ENCODE data around the gene TAS2R19. TPM values are rescaled to one million over a fixed set of nuclear protein-coding genes. Genes with fewer than 3 reads are reported as not detected.

The TAS2R19 gene
- total RNA-seq, 2 experiments from 2014 or later = 2.9 to 3.2 TPM

GRCh38 chr12:10989107-10989506, 33.3 kb downstream of the TAS2R19 start:
- no peak for DNase-seq (ENCODE audit: low spot score)
- intact Hi-C loops (cut with micrococcal nuclease; ENCODE audit: unreplicated experiment) = no loop called here
- H3K79me2 ChIP-seq (ENCODE audit: insufficient read depth, low read depth, low read length) = no peaks in the 10 kb centered on the region
- no peak overlapping the region for H2AFZ ChIP-seq (ENCODE audit: low read length)
- H3K9me3 ChIP-seq (ENCODE audit: low read length) = no peaks in the 10 kb centered on the region
- TF ChIP-seq EZH2phosphoT487 (IDR thresholded peaks at IDR 0.05; ENCODE audit: borderline replicate concordance, low read depth, low read length) = no peak
- TF ChIP-seq, protein P1, sequence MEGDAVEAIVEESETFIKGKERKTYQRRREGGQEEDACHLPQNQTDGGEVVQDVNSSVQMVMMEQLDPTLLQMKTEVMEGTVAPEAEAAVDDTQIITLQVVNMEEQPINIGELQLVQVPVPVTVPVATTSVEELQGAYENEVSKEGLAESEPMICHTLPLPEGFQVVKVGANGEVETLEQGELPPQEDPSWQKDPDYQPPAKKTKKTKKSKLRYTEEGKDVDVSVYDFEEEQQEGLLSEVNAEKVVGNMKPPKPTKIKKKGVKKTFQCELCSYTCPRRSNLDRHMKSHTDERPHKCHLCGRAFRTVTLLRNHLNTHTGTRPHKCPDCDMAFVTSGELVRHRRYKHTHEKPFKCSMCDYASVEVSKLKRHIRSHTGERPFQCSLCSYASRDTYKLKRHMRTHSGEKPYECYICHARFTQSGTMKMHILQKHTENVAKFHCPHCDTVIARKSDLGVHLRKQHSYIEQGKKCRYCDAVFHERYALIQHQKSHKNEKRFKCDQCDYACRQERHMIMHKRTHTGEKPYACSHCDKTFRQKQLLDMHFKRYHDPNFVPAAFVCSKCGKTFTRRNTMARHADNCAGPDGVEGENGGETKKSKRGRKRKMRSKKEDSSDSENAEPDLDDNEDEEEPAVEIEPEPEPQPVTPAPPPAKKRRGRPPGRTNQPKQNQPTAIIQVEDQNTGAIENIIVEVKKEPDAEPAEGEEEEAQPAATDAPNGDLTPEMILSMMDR (conservative IDR thresholded peaks at IDR 0.05; ENCODE audit: low read length) = no peak
- no peaks in the 10 kb centered on the region for H3K4me1 ChIP-seq (ENCODE audit: insufficient read depth, low read length, poor library complexity, severe bottlenecking)
- H3K9me2 ChIP-seq (ENCODE audit: insufficient read depth, low read length) = no peaks in the 10 kb centered on the region
- no peak overlapping the region for H3K4me3 ChIP-seq (ENCODE audit: low read depth, low read length, poor library complexity, severe bottlenecking)
- H3K36me3 ChIP-seq (ENCODE audit: insufficient read depth, low read length) = no peaks in the 10 kb centered on the region
- ChIA-PET CTCF (ENCODE audit: unreplicated experiment) (no interaction called here), POLR2A (no interaction called here)
- no peak overlapping the region for H3K4me2 ChIP-seq (ENCODE audit: low read length)
- no TSS peak for BruUV-seq (replicated peaks)
- H4K20me1 ChIP-seq (ENCODE audit: insufficient read depth, low read length) = no peaks in the 10 kb centered on the region
- no peak overlapping the region for H3K27ac ChIP-seq (ENCODE audit: low read depth, low read length, poor library complexity, severe bottlenecking)

- H3K36me3 ChIP-seq (ENCODE audit: insufficient read depth, low read length) = no peaks in the 10 kb centered on the region
- no peaks in the 10 kb centered on the region for H3K9me3 ChIP-seq (ENCODE audit: low read length)
- H3K79me2 ChIP-seq (ENCODE audit: insufficient read depth, low read depth, low read length) = no peaks in the 10 kb centered on the region
- H4K20me1 ChIP-seq (ENCODE audit: insufficient read depth, low read length) = no peaks in the 10 kb centered on the region; the same call in 1 of the 2 replicates
- ChIA-PET CTCF (ENCODE audit: unreplicated experiment) (no interaction called here), POLR2A (no interaction called here)
- no peak for DNase-seq (ENCODE audit: low spot score)
- TF ChIP-seq, protein P1 (conservative IDR thresholded peaks at IDR 0.05; ENCODE audit: low read length) = no peak
- no peak for TF ChIP-seq EZH2phosphoT487 (IDR thresholded peaks at IDR 0.05; ENCODE audit: borderline replicate concordance, low read depth, low read length)
- no peak within 1 kb of the TSS for H3K4me3 ChIP-seq (ENCODE audit: low read depth, low read length, poor library complexity, severe bottlenecking)
- H3K9me2 ChIP-seq (ENCODE audit: insufficient read depth, low read length) = no peaks in the 10 kb centered on the region
- no peaks in the 10 kb centered on the region for H3K4me1 ChIP-seq (ENCODE audit: insufficient read depth, low read length, poor library complexity, severe bottlenecking)
- H3K27ac ChIP-seq (ENCODE audit: low read depth, low read length, poor library complexity, severe bottlenecking) = no peak within 1 kb of the TSS
- H3K4me2 ChIP-seq (ENCODE audit: low read length) = no peak within 1 kb of the TSS
- no peak within 1 kb of the TSS for H2AFZ ChIP-seq (ENCODE audit: low read length)
- intact Hi-C loops (cut with micrococcal nuclease; ENCODE audit: unreplicated experiment) = no loop called here
- no TSS peak for BruUV-seq (replicated peaks)
Observed at GRCh38 chr12:10986812-10987211, 35.6 kb downstream of the TAS2R19 start, which contains the start of gene TAS2R50. TAS2R50 (minus strand) TSS chr12:10986912; CDS start chr12:10986860, 52 bp downstream.

- Histone ChIP-seq H3K9me3 (ENCODE audit: low read length) (no peaks in the 10 kb centered on the region), H3K9me2 (ENCODE audit: insufficient read depth, low read length) (no peaks in the 10 kb centered on the region), H3K27ac (ENCODE audit: low read depth, low read length, poor library complexity, severe bottlenecking) (no peak overlapping the region), H3K4me2 (ENCODE audit: low read length) (no peak overlapping the region), H3K4me3 (ENCODE audit: low read depth, low read length, poor library complexity, severe bottlenecking) (no peak overlapping the region), H3K79me2 (ENCODE audit: insufficient read depth, low read depth, low read length) (no peaks in the 10 kb centered on the region), H3K36me3 (ENCODE audit: insufficient read depth, low read length) (no peaks in the 10 kb centered on the region), H4K20me1 (ENCODE audit: insufficient read depth, low read length) (no peaks in the 10 kb centered on the region; the same call in 1 of the 2 replicates), H2AFZ (ENCODE audit: low read length) (no peak overlapping the region), H3K4me1 (ENCODE audit: insufficient read depth, low read length, poor library complexity, severe bottlenecking) (no peaks in the 10 kb centered on the region)
- TF ChIP-seq, protein P1 (conservative IDR thresholded peaks at IDR 0.05; ENCODE audit: low read length) = no peak
- TF ChIP-seq EZH2phosphoT487 (IDR thresholded peaks at IDR 0.05; ENCODE audit: borderline replicate concordance, low read depth, low read length) = no peak
- ChIA-PET POLR2A (interaction anchor here (0.9 to 1.2 kb wide), 2 partner anchors 13 to 20 kb away, joined by 3 to 4 read pairs; no protein-coding TSS in a partner anchor), CTCF (ENCODE audit: unreplicated experiment) (no interaction called here)
- BruUV-seq (replicated peaks) = no TSS peak
- no peak for DNase-seq (ENCODE audit: low spot score)
- intact Hi-C loops (cut with micrococcal nuclease; ENCODE audit: unreplicated experiment) = no loop called here
Observed at GRCh38 chr12:10982244-10982643, 40.2 kb downstream of the TAS2R19 start.
